ENCODE results near the gene CCNJ. TPM values are rescaled to one million over a fixed set of nuclear protein-coding genes. Genes with fewer than 3 reads are reported as not detected.

Gene CCNJ
- total and polyA plus RNA-seq, 2 of the 13 experiments (the other 11 are each of a cell fraction or from before 2014, with no cell fraction given), result 14.1 to 21.5 TPM

DNA sequence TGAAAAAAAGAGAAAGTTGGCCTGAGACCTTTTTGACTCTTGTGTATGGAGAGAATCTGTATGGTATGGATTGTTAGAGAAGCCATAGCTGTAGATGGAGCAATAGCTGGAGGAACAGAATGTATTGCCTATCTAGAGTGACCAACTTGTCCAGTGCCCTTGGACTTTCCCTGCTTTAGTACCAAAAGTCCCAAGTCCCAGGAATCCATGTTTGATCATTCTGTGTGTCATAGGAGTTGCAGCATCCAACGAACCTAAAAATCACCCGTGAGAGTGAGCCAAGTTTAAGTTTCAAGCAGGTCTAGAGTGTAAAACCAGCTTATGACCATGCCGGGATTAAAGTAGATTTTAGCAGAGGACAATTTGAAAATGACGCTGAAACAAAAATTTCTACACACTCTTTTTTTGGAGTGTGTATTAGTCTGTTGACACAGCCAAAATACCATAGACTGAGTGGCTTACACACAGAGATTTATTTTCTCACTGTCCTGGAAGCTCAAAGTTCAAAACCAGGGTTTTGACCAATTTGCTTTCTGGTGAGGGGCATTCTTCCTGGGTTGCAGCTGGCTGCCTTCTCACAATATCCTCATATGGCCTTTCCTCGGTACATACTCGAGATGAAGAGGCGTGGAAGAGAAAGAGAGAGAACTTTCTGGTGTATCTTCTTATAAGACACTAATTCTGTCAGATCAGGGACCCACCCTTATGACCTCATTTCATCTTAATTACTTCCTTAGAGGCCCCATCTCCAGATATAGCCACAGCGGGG lies 49.8 kb downstream of the CCNJ start (continued):
- TF ChIP-seq ZNF160 (CRISPR knock-in tag; IDR thresholded peaks at IDR 0.05), result no peak
- TF ChIP-seq ZIK1 (CRISPR knock-in tag; IDR thresholded peaks at IDR 0.05; ENCODE audit: borderline replicate concordance, low read depth), result no peak
- peak; percentile 60; the same call in 1 of the 2 replicates for TF ChIP-seq HDAC2 (CRISPR knock-in tag; IDR thresholded peaks at IDR 0.05)
- no peak for TF ChIP-seq KDM4B (CRISPR knock-in tag; IDR thresholded peaks at IDR 0.05)
- TF ChIP-seq YEATS2 (CRISPR knock-in tag; IDR thresholded peaks at IDR 0.05; ENCODE audit: borderline replicate concordance), result peak; percentile 20; the same call in 1 of the 2 replicates
- no peak for TF ChIP-seq ATRX (CRISPR knock-in tag; IDR thresholded peaks at IDR 0.05; ENCODE audit: borderline replicate concordance)
- peak; percentile 35 to 51; a peak in 3 of 4 replicates for TF ChIP-seq EP300 (IDR thresholded peaks at IDR 0.05; ENCODE audit: low read depth in 2 of 2, low read length in 2 of 2)
- no peak; the same call in 1 of the 2 replicates for TF ChIP-seq EP300 (CRISPR knock-in tag; IDR thresholded peaks at IDR 0.05; ENCODE audit: borderline replicate concordance)
- TF ChIP-seq, protein P1, sequence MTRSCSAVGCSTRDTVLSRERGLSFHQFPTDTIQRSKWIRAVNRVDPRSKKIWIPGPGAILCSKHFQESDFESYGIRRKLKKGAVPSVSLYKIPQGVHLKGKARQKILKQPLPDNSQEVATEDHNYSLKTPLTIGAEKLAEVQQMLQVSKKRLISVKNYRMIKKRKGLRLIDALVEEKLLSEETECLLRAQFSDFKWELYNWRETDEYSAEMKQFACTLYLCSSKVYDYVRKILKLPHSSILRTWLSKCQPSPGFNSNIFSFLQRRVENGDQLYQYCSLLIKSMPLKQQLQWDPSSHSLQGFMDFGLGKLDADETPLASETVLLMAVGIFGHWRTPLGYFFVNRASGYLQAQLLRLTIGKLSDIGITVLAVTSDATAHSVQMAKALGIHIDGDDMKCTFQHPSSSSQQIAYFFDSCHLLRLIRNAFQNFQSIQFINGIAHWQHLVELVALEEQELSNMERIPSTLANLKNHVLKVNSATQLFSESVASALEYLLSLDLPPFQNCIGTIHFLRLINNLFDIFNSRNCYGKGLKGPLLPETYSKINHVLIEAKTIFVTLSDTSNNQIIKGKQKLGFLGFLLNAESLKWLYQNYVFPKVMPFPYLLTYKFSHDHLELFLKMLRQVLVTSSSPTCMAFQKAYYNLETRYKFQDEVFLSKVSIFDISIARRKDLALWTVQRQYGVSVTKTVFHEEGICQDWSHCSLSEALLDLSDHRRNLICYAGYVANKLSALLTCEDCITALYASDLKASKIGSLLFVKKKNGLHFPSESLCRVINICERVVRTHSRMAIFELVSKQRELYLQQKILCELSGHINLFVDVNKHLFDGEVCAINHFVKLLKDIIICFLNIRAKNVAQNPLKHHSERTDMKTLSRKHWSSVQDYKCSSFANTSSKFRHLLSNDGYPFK (CRISPR knock-in tag; IDR thresholded peaks at IDR 0.05; ENCODE audit: borderline replicate concordance), result no peak
- TF ChIP-seq ZNF460 (CRISPR knock-in tag; IDR thresholded peaks at IDR 0.05; ENCODE audit: borderline replicate concordance), result no peak
- TF ChIP-seq KLF16 (CRISPR knock-in tag; IDR thresholded peaks at IDR 0.05), result no peak; a peak in 1 of 4 replicates
- no peak for TF ChIP-seq ZNF549 (CRISPR knock-in tag; IDR thresholded peaks at IDR 0.05)
- no peak for TF ChIP-seq ZNF782 (CRISPR knock-in tag; IDR thresholded peaks at IDR 0.05; ENCODE audit: borderline replicate concordance)
- TF ChIP-seq, protein P2, sequence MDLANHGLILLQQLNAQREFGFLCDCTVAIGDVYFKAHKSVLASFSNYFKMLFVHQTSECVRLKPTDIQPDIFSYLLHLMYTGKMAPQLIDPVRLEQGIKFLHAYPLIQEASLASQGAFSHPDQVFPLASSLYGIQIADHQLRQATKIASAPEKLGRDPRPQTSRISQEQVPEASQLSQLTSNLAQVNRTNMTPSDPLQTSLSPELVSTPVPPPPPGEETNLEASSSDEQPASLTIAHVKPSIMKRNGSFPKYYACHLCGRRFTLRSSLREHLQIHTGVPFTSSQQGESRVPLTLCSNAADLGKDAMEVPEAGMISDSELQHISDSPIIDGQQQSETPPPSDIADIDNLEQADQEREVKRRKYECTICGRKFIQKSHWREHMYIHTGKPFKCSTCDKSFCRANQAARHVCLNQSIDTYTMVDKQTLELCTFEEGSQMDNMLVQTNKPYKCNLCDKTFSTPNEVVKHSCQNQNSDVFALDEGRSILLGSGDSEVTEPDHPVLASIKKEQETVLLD (CRISPR knock-in tag; IDR thresholded peaks at IDR 0.05; ENCODE audit: low read depth), result no peak
- TF ChIP-seq, protein P3, sequence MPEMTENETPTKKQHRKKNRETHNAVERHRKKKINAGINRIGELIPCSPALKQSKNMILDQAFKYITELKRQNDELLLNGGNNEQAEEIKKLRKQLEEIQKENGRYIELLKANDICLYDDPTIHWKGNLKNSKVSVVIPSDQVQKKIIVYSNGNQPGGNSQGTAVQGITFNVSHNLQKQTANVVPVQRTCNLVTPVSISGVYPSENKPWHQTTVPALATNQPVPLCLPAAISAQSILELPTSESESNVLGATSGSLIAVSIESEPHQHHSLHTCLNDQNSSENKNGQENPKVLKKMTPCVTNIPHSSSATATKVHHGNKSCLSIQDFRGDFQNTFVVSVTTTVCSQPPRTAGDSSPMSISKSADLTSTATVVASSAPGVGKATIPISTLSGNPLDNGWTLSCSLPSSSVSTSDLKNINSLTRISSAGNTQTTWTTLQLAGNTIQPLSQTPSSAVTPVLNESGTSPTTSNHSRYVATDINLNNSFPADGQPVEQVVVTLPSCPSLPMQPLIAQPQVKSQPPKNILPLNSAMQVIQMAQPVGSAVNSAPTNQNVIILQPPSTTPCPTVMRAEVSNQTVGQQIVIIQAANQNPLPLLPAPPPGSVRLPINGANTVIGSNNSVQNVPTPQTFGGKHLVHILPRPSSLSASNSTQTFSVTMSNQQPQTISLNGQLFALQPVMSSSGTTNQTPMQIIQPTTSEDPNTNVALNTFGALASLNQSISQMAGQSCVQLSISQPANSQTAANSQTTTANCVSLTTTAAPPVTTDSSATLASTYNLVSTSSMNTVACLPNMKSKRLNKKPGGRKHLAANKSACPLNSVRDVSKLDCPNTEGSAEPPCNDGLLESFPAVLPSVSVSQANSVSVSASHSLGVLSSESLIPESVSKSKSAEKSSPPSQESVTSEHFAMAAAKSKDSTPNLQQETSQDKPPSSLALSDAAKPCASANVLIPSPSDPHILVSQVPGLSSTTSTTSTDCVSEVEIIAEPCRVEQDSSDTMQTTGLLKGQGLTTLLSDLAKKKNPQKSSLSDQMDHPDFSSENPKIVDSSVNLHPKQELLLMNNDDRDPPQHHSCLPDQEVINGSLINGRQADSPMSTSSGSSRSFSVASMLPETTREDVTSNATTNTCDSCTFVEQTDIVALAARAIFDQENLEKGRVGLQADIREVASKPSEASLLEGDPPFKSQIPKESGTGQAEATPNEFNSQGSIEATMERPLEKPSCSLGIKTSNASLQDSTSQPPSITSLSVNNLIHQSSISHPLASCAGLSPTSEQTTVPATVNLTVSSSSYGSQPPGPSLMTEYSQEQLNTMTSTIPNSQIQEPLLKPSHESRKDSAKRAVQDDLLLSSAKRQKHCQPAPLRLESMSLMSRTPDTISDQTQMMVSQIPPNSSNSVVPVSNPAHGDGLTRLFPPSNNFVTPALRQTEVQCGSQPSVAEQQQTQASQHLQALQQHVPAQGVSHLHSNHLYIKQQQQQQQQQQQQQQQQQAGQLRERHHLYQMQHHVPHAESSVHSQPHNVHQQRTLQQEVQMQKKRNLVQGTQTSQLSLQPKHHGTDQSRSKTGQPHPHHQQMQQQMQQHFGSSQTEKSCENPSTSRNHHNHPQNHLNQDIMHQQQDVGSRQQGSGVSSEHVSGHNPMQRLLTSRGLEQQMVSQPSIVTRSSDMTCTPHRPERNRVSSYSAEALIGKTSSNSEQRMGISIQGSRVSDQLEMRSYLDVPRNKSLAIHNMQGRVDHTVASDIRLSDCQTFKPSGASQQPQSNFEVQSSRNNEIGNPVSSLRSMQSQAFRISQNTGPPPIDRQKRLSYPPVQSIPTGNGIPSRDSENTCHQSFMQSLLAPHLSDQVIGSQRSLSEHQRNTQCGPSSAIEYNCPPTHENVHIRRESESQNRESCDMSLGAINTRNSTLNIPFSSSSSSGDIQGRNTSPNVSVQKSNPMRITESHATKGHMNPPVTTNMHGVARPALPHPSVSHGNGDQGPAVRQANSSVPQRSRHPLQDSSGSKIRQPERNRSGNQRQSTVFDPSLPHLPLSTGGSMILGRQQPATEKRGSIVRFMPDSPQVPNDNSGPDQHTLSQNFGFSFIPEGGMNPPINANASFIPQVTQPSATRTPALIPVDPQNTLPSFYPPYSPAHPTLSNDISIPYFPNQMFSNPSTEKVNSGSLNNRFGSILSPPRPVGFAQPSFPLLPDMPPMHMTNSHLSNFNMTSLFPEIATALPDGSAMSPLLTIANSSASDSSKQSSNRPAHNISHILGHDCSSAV (CRISPR knock-in tag; IDR thresholded peaks at IDR 0.05; ENCODE audit: borderline replicate concordance), result no peak
- TF ChIP-seq RFX1 (IDR thresholded peaks at IDR 0.05), result no peak
- no peak for TF ChIP-seq SKI (IDR thresholded peaks at IDR 0.05; ENCODE audit: partially characterized antibody)

Measured in HepG2 (cell line).